ENCODE data around the gene LILRB1.
"Not testable (repeated sequence)": the region's sequence is repeated elsewhere in the genome, so short reads cannot be mapped to it uniquely, and the experiment has no call there.

Gene LILRB1

DNA sequence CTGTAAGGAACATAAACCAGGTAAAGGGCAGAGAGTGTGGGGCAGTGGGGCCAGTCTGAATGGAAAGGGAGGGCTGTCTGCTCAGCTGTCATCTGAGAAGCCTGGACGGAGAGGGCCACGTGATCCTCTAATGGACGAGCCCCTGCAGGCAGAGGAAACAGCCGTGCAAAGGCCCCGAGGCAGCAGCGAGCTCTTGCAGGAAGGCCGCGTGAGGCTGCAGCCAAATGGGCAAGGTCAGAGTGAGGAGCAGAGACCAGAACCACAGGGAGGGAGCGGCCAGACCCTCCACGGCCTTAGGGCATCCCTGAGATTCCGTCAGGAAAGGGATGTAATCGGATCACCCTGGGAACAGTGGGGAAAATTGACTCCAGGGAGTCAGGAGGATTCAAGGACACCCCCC lies 36.9 kb downstream of the LILRB1 start:
- no peak for DNase-seq

DNA sequence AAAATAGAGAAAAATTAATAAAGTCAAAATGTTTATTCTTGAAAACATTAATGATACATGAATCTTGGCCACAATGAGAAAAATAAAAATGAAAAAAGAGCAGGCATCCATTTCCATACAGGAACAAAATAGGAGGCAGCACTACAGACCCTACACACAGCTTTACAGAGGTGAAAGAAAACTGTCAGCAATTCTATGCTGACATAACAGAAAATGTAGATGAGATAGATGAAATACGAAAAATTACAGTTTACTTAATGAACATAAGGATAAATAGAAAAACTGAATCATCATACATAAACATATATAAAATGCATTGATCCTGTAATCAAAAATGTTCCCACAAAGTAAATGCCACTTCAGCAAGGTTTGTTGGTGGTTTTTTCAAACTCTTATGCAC lies 38.1 kb downstream of the LILRB1 start:
- DNase-seq: no peak

DNA sequence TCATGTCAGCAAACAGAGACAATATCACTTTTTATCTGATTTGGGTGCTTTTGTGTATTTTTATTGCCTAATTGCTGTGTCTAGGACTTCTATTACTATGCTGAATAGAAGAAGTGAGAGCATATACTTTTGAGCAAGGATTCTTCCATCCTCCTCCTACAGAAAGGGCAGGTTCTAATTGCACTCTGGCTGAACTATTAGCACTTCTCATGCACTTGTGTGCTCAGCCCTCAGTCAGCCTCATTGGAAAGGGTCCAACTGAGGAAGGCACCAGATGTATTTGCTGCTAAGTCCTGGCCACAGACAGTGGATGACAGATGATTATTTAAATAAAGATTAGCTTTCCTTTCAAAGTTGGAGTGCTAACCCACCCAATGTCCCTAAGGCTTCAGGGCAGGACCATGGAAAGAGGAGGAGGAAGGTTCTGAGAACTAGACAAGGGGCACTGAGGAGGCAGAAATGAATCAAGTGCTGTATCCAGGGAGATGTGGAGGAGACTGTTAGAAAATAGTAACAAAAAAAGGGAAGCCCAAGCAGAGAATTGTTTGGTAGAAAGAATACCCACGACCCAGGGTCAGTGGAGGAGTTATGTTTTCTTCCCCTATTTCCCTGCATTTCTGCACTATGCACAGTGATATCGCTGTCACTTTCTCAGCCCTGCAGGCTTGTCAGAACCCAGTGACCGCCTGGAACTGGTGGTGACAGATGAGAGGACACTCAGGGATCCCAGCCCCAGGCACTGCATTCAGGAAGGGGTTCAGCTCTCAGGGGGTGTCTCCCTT lies 40.5 kb downstream of the LILRB1 start:
- no peak for DNase-seq

DNA sequence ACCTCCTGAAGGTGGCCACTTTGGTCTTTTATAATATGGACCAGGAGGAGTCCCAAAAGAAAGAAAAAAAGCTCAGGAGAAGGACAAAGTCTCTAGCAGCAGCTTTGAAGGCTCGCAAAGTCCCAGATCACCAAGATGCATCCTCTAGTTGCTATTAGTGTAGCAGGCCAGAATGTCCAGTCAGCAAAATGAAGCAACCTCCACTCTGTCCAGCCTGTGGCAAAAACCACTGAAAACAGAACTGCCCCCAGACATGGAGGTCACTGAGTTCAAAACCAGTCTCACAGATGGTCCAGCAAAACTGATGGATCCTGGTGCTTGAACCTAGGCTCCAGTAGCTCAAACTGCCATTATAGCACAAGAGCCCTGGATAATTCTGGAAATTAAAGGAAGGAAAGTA lies 42.9 kb downstream of the LILRB1 start:
- DNase-seq: no peak

DNA sequence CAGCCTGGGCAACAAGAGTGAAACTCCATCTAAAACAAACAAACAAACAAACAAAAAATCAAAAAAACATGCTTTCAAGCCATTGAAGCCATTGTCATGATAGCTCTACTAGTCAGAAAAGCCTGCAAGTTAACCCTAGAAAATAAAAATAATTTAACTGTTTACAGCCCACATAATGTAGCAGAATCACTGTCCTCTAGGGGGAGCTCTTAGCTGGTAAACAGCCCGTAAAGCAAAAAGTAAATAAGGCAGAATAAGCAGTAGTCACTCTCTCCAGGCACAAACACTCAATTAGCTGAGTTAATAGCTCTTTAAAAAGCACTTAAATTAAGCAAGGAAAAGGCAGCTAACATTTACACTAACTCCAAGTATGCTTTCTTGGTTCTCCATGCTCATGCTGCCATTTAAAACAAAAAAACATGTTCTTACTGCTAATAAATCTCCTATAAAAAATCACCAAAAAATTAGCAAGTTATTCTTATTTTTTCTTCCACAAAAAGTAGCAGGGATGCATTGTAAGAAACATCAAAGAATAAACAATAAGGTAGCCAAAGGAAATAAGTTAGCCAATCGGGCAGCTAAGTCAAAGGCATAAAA lies 43.8 kb downstream of the LILRB1 start:
- DNase-seq: peak; percentile 69

DNA sequence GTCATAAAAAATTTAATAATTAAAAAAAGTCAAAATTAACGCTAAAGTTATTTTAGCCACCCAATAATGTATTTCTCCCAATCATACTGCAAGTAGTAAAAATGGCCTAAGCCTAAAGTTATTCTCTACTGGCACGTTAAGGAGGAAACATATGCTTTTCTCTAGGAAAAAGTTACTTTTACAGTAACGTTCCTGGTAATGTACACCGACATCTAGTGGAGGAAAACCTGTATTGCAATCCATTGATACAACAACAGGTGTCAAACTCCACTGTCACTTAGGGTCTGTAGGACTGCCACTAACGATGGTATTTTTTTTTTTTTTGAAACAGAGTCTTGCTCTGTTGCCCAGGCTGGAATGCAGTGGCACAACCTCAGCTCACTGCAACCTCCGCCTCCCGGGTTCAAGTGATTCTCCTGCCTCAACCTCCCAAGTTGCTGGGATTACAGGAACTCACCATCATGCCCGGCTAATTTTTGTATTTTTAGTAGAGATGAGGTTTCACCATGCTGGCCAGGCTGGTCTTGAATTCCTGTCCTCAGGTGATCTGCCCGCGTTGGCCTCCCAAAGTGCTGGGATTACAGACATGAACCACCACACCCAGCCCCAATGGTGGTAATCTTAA lies 46.0 kb downstream of the LILRB1 start:
- DNase-seq: peak; percentile 40

DNA sequence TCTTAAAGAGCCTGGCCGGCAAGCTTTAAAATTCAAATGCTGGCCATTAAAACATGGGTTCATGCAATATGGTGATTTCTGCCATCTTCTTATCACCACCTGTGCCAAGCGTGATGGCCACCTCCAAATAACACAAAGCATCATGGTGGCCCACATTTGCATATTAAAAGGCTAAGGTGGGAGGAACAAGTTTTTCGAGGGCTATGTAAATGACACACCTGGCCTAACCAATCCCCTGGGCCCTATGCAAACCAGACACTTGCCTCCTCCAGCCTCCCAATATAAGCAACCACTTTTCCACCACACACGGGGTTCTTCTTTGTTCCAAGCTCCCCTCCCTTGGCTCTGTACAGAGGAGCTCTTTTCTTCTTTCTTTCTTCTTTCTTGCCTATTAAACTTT lies 46.9 kb downstream of the LILRB1 start:
- no peak for DNase-seq

DNA sequence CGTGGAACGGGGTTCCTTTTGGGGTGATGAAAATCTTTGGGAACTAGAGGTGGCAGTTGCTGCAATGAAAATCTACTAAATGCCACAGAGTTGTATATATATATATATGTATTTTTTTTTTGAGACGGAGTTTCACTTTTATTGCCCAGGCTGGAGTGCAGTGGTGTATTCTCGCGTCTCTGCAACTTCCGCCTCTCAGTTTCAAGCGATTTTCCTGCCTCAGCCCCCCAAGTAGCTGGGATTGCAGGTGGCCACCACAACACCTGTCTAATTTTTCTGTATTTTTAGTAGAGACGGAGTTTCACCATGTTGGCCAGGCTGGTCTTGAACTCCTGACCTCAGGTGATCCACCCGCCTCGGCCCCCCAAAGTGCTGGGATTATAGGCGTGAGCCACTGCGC lies 51.3 kb downstream of the LILRB1 start:
- DNase-seq: not testable (repeated sequence)

DNA sequence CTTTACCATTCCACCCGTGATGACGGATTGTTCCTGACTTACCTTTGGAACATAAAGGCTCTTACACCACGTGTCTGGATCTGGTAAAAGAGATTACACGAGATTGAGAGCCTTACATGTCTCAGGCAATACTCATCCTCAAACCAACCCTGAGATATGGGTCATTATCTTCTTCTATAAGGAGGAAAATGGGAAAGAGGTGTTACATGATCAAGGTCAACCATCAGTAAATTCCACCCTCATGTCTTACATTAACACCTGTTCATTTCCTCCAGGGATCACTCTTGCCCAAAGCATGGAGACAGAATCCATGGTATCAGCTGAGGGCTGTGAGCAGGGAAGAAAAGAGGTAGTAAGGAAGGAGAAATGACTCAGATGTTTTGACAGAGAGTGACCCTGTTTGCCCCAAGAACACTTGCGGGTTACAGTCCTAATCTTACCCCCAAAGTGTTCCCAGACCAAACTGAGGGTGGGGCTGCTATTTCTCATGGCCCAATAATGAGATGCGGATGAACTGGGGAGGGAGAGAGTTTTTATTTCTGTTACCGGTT lies 52.1 kb downstream of the LILRB1 start:
- no peak for DNase-seq

DNA sequence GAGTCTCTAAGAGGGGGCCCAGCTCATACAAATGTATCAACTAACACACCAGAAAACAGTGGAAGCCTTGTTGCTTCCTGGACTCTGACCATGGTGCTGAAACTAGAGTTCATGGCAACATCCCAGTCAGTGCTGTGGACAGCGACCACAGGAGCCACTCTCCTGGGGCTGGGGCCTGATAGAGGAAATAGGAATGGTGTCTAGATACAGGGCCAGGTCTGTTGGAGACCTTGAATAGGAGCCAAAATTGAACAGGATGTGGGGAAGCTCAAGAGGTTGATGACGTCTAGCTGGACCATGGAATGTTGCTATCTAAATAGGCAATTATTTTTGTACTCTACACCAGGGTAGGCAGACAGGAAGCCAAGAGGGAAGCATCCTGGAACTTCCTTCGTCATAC lies 54.2 kb downstream of the LILRB1 start:
- no peak for DNase-seq

Measured in NCI-H1105 treated with DMSO at 0.1 percent for 48 hours (cell line).